ENCODE data around the gene DEDD2.

Gene DEDD2

DNA sequence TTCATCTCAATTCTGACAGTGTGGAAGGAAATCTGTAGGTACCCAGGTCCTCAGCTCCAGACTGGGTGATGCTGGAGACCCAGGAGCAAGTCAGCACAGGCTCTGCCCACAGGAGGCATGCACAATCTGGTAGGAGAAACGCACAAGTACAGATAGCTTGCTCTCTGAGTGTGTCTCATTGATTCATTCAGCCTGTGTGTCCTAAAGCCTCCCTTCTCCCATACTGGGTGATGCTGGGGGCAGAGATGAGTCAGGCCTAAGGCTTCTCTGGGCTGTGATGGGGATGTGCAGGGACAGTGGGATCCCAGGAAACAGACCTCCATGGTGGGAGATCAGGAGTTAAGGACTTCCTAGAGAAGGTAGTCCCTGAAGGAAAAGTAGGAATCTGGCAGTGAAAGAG, 9.4 kb upstream of the DEDD2 start:
- no peak for DNase-seq

DNA sequence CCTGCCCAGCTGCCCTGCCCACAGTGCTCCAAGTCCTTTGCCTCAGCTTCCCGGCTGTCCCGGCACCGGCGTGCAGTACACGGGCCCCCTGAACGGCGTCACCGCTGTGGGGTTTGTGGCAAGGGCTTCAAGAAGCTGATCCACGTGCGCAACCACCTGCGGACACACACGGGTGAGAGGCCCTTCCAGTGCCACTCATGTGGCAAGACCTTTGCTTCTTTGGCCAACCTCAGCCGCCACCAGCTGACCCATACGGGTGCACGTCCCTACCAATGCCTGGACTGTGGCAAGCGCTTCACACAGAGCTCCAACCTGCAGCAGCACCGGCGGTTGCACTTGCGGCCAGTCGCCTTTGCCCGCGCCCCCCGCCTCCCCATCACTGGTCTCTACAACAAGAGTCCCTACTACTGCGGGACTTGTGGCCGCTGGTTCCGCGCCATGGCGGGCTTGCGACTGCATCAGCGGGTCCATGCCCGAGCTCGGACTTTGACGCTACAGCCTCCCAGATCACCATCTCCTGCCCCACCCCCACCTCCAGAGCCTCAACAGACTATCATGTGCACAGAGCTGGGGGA, 8.3 kb upstream of the DEDD2 start:
- no peak for DNase-seq

DNA sequence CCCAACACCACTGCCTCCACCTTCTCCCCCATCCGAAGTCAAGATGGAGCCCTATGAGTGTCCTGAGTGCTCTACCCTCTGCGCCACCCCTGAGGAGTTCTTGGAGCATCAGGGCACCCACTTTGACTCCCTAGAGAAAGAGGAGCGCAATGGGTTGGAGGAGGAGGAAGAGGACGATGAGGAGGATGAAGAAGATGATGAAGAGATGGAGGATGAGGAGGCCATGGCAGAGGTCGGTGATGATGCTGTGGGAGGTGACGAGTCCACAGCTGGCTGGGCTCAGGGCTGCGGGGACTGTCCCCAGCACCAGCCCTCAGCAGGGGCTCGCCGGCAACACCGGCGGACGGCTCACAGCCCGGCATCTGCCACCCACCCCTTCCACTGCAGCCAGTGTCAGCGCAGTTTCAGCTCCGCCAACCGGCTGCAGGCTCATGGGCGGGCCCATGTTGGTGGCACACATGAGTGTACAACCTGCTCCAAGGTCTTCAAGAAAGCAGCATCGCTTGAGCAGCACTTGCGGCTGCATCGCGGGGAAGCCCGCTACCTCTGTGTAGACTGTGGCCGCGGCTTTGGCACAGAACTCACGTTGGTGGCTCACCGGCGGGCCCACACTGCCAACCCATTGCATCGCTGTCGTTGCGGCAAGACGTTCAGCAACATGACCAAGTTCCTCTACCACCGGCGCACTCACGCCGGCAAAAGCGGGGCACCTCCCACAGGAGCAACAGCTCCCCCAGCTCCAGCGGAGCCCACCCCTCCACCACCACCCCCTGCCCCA, 7.7 kb upstream of the DEDD2 start:
- DNase-seq, result no peak

DNA sequence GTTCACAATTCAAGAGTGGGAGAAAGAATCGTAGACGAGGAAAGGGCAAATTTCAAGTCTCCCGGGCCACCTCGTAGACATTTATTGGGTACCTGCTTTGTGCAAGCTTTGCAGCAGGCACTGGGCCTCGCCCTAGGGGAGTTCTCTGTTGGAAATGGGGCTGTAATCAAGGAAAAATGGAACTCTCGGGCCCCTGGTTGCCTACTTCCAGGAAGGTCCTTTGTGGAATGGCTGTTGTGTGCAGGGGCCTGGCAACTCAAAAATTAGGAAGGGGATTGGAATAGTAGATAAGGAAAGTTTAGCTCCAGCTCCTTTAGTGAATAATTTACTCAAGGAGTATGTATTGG, 3.2 kb upstream of the DEDD2 start:
- no peak for DNase-seq

DNA sequence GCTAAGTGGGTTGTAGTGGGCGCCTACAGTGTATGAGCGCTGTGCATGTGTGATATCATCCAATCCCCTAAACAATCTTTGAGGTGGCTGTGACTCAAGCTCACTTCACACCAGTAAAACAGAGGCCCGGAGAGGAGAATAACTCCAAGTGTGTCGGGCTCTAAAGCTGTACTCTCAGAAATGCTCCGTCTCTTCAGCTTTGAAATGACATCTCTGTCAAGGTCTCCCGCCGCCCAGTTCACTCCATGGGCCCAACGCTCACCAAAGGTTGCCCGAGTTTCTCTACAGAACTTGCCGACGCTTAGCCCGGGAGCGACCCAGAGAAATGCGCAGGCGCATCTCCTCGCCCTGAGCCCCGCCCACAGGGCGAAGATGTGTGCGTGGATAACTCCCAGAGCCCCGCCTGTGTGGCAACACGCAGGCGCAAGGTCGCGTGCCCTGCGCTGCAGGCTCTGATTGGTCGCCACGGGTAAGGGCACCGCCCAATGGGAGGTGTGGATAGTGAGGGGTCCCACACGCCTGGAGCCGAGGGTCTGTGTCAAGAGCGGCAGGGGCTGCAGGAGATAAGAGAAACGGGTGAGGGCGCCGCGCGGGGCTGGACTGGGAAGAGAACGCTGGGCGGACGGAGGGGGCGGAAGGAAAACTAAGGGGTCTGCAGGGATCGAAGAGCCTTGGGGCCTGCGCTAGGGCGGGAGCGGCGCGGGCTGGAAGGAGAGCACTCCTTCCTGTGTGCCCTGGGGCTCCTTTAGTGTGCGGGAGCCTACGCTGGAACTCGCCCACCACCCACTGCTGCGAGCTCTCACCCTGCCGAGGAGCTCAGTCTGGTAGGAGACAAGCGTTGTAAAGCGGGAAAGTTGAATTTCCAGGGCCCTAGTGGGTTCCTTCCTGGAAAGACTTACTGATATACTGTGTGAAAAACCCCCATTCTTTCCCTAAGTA, 2.6 kb upstream of the DEDD2 start, which contains the start of gene ZNF526:
ZNF526 (plus strand) TSS at position 501 of the 939 bp plus-strand sequence. CDS start 4,092 bp downstream, outside the sequence.
- DNase-seq, result peak; percentile 95

DNA sequence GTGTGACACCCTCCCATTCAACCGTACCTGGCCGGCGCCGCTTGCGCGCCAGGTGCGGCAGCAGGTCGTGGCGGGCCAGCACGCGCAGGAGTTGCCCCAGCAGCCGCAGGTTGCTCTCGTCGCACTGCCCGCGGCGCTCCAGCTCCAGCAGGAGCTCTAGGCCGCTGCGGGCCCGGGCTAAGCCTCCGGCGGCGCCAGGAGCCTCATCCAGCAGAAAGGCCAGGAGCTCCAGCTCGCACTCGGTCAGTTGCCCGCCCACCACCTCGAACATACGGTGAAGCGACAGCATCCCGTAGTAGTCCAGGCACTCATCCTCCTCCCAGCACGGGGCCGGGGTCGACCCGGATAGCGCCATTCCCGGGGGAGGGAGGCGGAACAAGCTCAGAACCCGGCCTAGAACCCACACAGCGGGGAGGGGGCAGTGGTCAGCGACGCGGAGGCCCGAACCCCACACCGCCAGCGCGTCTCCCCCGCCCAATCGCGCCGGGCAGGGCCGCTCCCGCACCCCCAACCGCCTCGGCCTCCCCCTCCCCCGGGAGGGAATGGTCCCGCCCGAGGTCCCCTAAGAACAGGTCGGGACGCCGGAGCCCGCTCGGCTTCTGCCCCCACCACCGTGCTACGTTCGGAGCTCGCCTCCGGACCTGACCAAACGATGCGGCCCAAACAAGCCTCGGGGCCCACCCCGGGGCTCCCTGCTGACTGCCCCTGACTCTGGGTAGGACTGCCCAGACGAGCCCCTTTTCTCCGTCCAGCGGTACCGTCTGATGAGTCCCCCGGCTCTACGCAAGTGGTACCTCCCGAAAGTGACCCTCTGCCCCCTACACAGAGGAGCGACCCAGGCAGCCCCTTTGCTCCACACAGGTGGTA, 591 bp downstream of the DEDD2 start:
- peak; percentile 33 for DNase-seq

DNA sequence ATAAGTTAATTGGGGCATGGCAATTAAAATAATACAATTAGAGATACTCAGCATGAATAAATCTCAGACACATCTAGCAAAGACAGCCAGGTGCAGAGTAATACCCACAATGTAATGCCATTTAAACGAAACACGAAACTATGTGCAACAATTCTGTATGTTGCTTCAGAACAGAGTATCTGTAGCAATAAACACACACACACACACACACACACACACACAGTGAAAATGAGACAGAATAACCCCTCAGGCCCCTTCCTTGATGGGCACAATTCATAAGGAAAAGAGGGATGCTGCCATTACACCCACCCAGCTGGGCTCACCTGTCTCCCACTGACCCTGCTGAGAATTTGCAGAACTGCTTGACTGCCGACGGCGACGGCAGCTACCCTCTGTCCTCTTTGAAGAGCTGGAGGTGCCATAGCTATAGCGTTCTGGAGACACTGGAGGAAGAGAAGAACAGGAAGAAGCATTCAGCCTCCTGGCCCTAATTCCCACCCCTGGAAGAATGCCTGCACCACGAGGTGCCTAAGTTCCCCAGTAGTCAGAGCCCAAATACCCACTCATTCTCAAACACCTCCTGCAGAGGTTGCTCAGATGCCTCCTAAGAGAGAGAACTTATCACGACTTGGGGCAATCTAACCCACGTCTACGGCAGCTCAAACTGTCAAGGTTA, 2.5 kb downstream of the DEDD2 start:
- DNase-seq, result no peak

DNA sequence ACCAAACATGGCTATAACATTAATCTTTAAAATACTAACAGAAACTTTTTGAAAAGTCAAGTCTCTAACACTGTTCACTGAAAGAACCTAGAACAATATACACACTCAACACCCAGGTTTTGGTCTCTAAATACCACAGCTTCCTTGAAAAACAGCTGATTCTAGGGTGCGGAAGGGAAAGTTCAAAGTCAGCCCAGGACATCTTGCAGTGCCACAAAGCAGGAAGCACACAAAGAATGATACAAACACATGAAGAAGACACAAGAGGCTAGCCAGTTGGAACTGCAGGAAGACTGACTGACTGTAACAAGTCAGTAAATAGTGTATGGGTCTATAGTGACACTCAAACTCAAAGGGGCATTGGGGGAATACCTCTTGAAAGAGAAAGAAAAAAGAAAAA, 4.6 kb downstream of the DEDD2 start:
- DNase-seq, result no peak

DNA sequence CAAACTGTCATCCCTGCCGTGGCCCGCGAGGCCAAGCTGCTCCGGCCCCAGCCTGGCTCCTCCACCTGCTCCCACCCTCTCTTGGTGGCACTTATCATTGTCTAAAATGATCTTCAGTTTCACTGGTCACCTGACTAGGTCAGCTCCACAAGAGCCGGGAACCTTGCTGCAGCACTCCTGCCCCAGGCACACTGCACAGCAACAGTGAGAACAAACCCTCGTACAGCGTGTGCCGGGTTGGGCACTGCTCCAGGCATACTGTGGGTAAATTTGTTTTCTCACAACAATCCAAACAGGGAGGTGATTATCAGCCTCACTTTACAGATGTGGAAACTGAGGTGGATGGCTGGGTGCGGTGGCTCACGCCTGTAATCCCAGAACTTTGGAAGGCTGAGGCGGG, 8.9 kb downstream of the DEDD2 start:
- no peak for DNase-seq

DNA sequence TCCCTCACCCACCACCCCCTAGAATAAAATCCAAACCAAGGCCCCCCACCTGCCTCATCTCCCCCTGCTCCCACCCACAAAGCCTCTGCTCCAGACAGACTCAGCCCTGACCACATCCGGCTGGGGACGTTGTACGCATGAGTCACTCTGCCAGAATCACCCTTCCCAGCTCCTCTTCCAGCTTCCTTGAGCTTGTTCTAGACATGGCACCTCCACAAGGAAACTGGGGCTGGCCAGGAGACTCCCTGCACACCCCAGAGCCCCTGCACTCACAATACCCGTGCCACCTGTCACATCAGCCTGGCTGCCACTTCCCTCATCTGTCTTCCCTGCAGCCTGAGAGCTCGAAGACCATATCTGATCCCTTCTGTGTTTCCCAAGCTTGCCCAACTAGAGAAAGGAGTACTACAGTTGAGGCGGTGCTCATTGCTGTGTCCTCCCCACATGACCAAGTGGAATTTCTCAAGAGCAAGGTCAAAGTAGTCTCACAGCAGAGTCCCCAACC, 9.7 kb downstream of the DEDD2 start:
- no peak for DNase-seq

DNA sequence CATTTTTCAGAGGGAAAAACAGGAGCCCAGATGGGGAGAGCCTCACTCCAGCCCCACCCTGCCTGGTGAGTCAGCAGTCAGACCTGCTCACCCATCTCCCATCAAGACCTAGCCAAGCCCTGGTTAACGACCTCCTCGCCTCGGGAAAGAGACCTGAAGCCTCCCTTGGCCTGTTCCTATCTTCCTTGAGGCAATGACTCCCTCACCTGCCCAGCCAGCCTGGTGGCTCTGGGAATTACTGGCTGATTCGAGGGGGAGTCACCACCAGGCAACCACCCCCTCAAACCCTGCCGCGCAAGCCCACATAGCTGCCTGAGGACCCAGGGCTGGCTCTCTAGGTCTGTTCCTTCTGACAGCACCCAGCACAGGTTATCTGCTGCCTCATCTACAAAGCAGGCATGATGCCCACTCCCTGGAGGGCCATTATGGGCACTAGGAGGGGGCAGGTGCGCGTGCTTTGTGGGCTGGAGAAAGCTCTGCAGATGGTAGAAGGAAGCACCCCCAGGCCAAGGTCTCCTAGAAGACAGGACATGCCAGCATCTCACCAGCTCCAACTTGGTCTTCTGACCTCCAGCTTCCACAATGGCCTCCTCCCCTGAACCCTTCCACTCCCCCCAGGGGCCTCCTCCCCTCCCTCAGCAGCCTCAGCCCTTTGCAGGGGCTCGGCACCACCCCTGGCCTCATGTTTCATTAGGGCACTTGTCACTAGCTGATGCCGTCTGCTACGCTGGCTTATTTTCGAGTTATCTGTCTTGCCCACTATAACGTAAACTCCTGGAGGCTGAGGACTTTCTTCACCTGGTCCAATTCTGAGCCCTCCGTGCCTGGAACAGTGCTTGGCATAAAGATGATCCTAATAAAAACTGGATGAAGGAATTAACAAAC, 10.4 kb downstream of the DEDD2 start:
- no peak for DNase-seq

DNA sequence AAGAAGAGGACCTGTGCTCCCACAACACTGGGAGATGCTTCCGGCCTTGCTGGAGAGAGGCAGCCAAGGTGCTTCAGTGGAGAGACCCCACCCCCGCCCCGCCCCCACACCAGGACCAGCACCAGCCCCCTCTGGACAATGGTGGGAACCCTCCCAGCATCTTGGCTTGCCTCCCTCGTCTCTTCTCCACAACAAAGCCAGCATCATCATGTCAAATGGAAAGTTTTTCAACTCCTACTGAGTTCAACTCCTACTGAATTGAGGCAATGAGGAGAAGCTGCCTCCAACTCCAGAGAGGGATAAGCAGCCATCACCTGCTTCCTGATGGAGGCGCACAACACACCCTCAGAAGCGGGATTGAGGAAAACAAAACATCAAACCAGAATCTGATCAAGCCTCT, 12.8 kb downstream of the DEDD2 start:
- DNase-seq, result no peak

DNA sequence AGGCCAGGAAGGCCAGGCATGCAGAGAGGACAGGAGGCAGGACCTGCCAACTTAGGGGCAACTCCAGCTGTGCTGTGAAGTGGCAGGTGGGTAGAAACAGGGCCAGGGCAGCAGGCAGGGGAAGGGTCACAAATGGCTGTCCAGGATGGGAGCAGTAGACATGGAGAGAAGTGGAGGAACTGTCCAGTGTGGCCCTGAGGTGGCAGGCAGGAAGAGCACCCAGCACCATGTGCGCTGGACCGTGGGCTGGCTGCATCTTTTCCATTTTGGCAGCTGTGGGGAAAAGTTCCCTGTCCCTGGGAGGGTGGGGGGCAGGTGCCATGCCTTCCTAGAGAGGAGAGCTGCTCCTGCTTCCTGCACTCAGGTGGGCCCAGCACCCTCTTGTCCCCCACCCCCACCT, 13.8 kb downstream of the DEDD2 start:
- no peak for DNase-seq

DNA sequence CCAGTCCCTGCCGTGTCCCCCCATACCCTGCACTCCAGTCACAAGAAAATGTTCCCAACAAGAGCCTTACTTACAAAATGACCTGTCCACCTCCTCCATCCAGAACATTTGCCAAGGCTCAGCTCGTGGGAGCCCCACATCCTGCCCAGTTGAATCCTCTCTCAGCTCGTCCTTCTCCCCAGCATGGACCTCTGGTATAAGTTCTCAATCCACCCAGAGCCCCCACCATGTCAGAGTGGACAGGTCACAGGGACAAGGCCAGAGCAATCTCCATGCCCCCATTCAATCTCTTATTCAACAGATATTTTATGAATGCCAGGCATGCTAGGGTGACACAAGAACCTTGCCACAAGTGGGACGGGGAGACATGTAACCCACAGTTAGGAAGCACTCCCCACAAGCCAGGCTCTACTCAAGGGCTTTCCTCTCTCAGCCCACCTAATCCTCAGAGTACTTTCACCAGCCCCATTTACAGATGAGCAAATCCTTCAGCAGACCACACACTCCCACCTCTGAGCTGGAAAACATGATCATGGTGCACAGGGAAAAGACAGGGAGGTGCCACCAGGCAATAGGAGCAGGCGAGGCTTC, 15.1 kb downstream of the DEDD2 start:
- DNase-seq, result no peak

DNA sequence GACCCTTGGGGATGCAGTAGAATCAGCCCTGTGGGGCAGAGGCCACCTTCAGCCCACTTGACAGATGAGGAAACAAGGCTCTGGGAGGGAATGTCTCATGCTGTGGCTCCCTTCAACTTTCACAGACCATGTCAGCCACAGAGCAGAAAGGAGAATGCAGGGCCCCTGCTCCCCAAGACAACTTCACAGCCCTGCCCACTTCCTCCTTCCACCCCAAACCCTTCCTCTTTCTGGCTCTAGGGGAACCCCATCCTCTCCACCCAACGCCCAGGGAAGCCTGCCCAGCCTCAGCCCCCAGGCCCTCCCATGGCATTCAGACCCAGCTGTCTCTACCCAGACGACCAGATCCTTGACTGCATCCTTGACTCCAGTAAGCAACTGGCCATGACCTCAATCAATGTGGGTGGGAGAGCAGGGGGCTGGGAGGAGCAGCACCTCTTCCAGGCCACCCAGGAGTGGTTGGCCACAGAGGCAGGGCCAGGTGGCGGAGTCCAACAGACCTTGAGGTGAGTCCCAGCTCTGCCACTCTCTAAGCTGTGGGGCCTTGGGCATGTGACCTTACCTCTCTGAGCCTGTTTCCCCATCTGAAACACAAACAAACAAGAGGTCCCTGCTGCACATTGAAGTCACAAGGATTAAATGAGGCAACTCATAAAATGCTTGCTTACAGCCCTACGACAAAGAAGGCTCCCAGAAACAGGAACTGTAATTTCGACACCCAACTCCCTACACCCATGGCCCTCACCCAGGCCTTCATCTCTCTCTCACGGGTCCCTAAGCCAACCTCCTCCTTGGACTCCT, 15.8 kb downstream of the DEDD2 start:
- no peak for DNase-seq

DNA sequence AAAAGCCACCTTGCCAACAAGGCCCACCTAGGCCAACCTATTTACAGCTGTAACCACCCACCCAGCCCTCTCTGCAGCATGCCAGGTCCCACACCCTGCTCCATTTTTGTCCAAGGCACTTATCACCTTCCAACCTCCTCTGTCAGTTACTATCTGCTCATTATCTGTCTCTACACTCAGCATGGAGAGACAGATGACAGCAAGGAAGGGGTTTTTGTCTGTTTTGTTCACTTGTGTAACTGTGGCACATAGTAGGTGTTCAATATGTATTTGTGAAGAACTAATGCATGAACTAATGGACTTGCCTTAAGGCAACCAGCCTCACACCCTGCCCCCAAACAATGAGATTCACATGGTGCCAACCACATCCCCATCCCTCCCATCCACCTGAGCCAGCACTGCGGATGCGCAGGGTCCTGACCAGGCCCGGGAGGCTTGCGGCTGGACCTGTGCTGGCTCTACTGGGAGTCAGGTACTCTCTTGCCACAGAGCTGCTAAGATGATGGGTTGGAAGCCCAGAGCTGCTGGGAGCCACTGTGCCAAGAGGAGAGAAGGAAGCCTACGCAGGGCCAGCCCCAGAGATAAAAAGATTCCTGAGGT, 17.3 kb downstream of the DEDD2 start:
- no peak for DNase-seq

DNA sequence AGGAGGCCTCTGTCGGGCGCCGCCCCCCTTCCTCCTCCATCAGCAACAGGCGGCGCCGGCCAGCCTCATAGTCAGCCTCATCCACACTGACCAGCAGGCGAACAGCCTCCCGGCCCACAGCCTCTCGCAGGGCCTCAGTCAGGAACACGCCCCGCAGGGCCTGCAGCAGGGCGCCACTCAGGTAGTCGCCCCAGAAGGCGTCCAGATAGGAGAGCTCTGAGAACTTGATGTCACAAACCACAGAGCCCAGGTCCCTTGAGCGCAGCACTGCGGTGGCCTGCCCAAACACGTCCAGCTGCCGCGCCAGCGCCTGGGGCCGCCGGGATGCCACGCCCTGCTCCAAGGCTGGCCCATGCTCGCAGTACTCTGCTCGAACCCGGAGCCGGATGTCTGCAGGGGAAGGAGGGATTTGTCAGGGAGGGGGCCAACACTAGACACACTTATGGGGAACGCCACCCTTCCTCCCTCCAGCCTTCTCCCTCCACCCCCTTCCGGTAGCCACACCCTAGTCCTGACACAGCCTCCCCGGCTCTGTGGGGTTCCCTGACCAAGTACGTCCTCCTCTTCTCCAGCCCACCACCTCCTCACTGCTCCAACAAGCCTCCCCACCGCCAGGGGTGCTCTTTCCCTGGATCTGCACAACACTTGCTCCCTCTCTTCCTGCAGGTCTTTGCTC, 17.9 kb downstream of the DEDD2 start:
- no peak for DNase-seq

DNA sequence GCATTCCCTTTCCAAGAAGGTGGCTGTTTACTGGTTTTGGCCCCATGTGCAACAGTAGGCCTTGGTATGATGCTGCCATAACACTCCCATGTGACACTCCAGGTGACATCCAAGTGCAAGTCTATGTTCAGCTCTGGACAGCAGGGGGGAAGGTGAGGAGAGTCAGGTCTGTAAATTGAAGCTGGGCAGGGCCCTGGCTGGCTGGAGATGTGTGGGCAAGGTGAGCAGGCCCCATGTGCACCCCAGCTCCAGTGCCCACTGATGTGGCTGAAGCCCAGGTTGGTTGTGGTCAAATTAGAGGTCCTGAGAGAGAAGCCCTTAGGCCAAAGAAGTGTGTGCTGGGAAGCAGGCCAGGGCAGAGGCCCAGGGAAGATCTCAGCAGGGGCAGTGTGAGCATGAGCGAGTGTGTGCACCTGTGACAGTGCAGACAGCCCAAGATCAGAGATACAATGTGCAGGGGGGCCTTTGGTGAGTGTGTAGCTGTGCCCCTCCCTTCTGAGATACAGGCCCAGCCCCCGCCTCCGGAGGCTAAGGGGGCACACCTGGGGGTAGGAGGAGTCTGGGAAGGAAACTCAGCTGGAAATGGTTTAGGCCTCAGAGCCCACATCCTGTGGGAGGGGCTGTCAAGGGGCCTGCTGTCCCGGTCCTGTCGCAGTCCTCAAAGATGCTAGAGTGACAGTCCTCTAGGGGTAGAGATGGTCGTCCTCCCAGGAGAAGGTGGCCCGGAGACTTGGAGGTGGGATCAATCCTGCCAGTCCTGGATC, 18.6 kb downstream of the DEDD2 start:
- no peak for DNase-seq
